HG03457 (cell line): ENCODE results near the gene TTC39C.
A peak's percentile ranks its signal among the peaks of the same experiment; 100 is the strongest.
"Not testable (repeated sequence)": the region's sequence is repeated elsewhere in the genome, so short reads cannot be mapped to it uniquely, and the experiment has no call there.

Experiments
- ATAC-seq: cut with Tn5 transposase; IDR thresholded peaks from one replicate; pipeline ENCODE4 v1.9.1; 2021; ENCODE audit warnings: moderate number of reproducible peaks; ENCODE audit not compliant: unreplicated experiment

Gene TTC39C

GRCh38 chr18:24121625-24122024 is 107.1 kb downstream of the TTC39C start:
- ATAC-seq = no peak

DNA sequence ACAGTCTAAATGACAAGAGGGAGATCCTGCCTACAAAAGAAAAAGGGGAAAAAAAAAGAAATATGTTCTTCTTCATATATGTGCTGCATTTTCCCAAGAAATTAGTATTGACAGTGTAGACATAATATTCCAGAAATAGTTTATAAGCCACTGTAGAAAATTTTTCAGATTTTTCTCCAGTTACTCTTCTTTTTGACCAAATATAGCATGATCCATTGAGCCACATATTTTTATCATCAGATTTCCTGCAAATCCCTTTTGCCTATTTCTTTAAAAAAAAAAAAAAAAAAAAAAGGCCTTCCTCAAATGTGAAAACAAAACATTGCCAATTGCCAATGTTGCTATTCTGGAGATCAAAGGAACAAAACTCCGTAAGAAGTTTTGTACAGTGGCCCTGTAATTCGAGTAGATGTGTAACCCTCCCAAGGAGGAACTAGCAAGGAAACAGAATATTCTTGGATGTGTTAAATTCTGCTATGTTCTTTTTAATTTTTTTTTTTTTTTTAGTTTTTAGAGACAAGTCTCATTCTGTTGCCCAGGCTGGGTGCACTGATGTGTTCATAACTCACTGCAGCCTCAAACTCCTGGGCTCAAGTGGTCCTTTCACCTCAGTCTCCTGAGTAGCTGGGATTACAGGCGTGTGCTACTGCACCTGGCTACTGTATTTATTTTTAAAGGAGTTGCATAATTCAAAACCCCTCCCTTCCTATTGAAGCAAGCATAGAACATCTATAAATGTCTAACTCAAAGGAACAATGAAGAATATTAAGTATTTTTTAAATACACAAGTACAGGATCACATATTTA is 111.8 kb downstream of the TTC39C start:
- no peak for ATAC-seq

GRCh38 chr18:24127735-24128134 is 113.2 kb downstream of the TTC39C start:
- no peak for ATAC-seq

DNA sequence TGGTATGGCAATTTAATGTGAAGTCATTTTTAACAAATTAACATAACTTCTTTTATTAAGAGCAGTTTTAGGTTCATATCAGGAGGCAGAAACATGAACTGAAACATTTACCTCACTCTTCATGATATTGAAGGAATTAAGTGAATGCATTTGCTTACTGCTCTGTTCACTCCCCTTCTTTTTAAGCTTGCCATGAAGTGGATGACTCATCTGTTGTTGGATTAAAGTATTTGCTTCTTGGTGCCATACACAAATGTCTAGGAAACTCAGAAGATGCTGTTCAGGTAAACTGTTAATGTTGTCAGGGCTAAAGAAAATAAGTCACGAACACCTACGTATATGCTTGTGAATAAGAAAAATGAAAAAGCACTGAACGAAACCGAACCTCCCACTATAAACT is 114.1 kb downstream of the TTC39C start:
- ATAC-seq = no peak

DNA sequence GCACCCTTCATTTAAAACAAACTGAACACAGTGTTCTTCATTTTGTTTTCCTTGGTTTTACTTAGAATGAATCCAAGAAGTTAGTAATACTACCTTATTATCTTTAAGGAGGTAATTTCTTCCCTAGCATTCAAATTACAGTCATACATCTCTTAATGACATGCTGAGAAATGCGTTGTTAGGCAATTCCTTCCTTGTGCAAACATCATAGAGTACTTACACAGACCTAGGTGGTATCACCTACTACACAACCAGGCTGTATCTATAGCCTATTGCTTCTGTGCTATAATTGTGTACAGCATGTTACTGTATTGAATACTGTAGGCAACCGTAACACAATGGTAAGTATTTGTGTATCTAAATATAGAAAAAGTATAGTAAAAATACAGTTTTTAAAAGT is 115.9 kb downstream of the TTC39C start:
- no peak for ATAC-seq

DNA sequence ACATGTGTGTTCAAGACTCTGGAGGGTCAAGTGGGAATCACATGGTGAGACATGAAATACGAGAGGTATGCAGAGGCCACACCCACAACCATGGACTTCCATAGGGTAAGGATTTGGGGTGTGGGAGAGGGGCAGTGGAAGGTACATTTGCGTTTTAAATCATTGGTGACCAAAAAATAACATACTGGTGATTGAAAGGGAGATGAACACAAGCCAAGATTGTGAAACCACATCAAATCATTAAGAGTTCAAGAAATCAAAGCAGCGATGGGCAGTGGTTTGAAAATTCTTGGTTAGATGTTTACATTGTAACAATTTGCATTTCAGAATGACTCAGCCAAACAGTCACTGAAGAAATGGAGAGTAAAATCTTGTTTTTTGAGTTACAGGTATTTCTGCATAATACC is 122.4 kb downstream of the TTC39C start:
- no peak for ATAC-seq

DNA sequence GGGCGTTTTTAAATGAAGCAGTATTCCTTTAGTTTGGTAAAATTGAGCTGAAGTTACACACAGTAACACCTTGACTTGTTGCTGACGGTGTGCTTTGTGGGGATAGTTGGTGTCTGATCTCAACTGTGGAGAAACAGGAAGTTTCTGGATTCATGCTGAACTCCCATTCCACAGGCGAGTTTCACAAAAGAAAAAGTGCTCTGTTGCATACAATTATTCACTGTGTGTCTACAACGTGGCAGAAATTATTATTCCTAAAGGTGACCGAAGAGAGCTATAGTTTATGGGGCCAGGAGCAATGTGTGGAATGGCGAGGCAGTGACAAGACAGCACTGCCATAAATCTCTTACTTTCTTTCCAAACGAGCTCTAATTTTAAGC is 123.8 kb downstream of the TTC39C start:
- ATAC-seq = no peak

GRCh38 chr18:24138789-24139616 is 124.4 kb downstream of the TTC39C start, which contains the start of gene CABYR:
Gene CABYR (plus strand): TSS chr18:24139062. CDS start chr18:24143115, 4,053 bp downstream.
- peak; percentile 86 for ATAC-seq

DNA sequence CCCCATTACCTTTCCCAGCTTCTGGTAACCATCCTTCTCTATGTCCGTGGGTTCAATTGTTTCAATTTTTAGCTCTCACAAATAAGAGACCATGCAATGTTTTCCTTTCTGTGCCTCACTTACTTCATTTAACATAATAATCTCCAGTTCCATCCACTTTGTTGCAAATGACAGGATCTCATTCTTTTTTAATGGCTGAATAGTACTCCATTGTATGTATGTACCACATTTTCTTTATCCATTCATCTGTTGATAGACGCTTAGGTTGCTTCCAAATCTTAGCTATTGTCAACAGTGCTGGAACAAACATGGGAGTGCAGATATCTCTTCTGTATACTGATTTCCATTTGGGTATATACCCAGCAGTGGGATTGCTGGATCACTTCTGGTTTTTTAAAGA is 126.1 kb downstream of the TTC39C start:
- ATAC-seq = no peak

DNA sequence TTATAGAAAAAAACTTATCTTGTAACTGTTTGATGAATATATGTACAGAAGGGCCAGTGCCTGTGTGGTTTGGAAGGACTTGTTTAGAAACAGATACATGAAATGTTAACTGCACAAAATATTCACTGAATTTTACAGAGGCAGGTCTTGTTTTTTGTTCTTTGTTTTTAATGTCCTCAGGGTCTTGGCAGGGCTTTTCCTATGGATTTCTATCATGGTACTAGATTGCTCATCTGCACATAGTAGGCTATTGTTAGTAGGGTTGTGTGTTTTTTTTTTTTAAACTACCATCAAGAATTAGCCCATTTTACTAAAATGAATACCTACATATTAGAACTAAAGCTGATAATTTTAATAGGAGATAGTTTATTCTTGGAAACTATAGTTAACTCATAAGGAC is 127.8 kb downstream of the TTC39C start:
- ATAC-seq = no peak

DNA sequence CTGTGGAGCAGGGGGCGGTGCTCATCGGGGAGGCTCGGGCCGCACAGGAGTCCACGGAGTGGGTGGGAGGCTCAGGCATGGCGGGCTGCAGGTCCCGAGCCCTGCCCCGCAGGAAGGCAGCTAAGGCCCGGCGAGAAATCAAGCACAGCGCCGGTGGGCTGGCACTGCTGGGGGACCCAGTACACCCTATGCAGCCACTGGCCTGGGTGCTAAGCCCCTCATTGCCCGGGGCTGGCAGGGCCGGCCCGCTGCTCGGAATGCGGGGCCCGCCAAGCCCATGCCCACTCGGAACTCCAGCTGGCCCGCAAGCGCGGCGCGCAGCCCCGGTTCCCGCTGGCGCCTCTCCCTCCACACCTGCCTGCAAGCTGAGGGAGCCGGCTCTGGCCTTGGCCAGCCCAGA is 135.0 kb downstream of the TTC39C start:
- not testable (repeated sequence) for ATAC-seq

- ATAC-seq = no peak
Observed at GRCh38 chr18:24153397-24153796, 138.8 kb downstream of the TTC39C start.

DNA sequence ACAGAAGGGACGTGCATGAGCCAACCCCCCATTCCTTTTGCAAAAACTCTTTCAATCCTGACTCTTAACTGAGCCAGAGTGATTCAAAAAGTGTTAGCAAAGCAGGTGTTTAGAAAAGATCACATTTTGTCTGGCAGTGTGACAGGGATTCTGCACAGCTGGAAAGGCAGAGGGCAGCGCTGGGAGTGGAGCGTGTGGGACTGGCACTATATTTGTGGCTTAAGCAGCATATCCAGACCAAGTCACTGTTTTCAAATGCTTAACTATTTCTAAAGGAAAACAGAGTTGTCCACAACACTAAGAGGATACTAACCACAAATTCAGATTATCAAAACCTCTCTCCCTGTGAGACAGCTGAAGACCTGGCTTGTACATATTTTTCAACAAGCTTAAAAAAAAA is 143.3 kb downstream of the TTC39C start:
- ATAC-seq = no peak

DNA sequence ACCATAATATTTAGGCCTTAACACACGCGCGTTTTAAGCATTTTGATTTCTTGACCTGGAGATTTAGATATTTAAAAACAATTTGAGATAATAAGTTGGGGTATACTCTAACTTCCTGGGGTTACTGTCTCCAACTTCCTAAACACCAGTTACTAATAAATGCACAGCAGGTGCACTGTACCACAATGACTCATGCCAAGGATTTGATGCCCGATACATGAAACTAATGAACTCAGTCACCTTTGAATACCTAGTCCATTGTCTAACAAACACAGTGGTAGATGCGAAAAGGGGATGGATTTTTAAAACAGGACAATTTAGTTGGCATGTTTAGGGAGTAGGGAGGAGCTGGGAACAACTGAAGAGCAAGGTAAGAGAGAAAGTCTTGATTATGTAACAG is 145.5 kb downstream of the TTC39C start:
- ATAC-seq = no peak

- ATAC-seq = no peak
Observed at GRCh38 chr18:24161304-24161703, 146.8 kb downstream of the TTC39C start.

GRCh38 chr18:24168496-24168895 is 153.9 kb downstream of the TTC39C start:
- ATAC-seq = no peak

DNA sequence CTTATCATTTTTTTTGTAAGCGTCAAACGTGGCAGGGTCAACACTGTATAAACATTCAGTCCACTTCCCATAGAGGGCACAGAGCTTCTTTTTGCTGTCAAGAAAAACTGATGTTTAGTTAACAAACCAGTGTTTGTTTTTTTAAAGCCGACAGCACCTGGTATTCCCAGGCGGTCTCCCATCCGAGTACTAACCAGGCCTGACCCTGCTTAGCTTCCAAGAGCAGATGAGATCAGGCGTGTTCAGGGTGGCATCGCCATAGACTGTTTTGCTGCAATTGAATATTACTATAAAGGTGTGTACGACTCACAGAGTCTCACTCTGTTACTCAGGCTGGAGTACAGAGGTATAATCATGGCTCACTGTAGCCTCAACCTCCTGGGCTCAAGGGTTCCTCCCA is 155.8 kb downstream of the TTC39C start:
- ATAC-seq = no peak

DNA sequence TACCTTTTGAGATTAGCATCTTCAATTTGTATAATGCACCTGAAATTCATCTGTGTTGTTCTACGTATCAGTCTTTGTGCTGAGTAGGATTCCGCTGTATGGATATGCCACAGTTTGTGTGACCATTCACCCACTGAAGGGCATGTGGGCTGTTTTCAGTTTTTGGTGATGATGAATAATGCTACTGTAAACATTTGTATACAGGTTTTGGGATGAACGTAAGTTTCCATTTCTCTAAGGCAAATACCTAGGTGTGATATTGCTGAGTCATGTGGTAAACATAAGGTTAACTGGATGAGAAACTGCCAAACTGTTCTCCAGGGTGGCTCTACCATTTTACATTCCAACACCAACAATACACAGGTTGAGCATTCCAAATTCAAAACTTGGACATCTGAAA is 159.4 kb downstream of the TTC39C start:
- no peak for ATAC-seq

- peak; percentile 63 for ATAC-seq
Observed at GRCh38 chr18:24176727-24177416, 162.3 kb downstream of the TTC39C start.

GRCh38 chr18:24177499-24178133 is 163.1 kb downstream of the TTC39C start:
- ATAC-seq = no peak

GRCh38 chr18:24180048-24180447 is 165.5 kb downstream of the TTC39C start:
- ATAC-seq = no peak
